Measurements from ENCODE around the gene NPAS3. TPM values are rescaled to one million over a fixed set of nuclear protein-coding genes. Genes with fewer than 3 reads are reported as not detected.

The NPAS3 gene
- total and polyA plus RNA-seq, 4 donors, result 0.07 to 0.09 (median 0.08) TPM; not detected in 1

- Histone ChIP-seq H3K36me3 (ENCODE audit: control insufficient read depth in 4 of 4, insufficient read depth in 3 of 4, low read depth in 1 of 4, low read length in 3 of 4) (no peaks in the 10 kb centered on the region), H3K4me3 (ENCODE audit: low read depth in 1 of 3, low read length in 3 of 3) (no peak overlapping the region), H3K9me3 (ENCODE audit: control insufficient read depth in 4 of 4, low read length in 3 of 4) (no peaks in the 10 kb centered on the region), H3K9ac (ENCODE audit: low read depth in 1 of 2, low read length in 2 of 2) (no peak overlapping the region), H3K27me3 (ENCODE audit: control insufficient read depth in 4 of 4, insufficient read depth in 4 of 4, low read length in 3 of 4) (no peaks in the 10 kb centered on the region), H3K27ac (ENCODE audit: low read depth in 1 of 2, low read length in 2 of 2) (no peak overlapping the region), H3K4me1 (ENCODE audit: control insufficient read depth in 4 of 4, insufficient read depth in 4 of 4, low read length in 3 of 4) (no peaks in the 10 kb centered on the region)
- TF ChIP-seq FOXA1 (IDR thresholded peaks at IDR 0.05) (no peak), RAD21 (IDR thresholded peaks at IDR 0.05) (no peak), RXRA (IDR thresholded peaks at IDR 0.05) (no peak)
- WGBS, result 85% methylated on average over 4 of the region's 4 CpGs
- no peak for DNase-seq (ENCODE audit: low spot score)
These were observed 40.1 kb downstream of the NPAS3 start for GRCh38 chr14:32978691-32979255.

DNA sequence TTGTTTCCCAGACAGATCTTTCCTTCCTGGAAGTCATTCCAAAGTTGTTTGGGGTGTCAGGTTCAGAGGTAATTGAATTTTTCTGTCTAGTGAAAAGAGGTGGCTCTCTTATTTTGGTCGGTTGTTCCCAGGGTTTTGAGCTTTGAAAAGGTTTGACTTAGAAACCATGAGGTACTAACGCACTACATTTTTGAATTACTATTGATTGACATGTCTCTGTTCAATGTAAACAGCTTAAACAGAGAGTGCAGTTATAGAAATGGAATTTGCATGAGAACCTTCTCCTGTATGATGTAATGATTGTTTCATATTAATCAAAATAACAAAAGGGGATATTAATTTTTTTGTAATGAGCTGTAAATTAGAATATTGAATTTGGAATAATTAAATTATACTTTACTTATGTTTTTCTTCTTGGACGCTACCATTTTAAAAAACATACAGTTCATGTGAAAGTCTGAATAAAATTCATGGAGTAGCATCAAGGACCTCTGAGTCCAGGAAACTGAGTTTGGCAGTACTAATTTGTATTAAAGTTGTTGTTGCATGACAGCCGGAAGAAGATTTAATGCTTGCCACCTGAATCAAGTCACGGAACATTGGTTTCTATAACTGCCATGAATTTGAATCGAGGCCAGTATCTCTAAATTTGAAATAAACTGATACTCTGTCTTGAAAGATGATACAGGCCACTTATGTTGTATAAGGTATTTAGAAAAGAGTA lies 41.7 kb downstream of the NPAS3 start:
- Histone ChIP-seq H3K9me3 (ENCODE audit: control insufficient read depth in 4 of 4, low read length in 3 of 4) (no peaks in the 10 kb centered on the region), H3K4me1 (ENCODE audit: control insufficient read depth in 4 of 4, insufficient read depth in 4 of 4, low read length in 3 of 4) (no peaks in the 10 kb centered on the region), H3K27ac (ENCODE audit: low read depth in 1 of 2, low read length in 2 of 2) (no peak overlapping the region), H3K4me3 (ENCODE audit: low read depth in 1 of 3, low read length in 3 of 3) (no peak overlapping the region), H3K27me3 (ENCODE audit: control insufficient read depth in 4 of 4, insufficient read depth in 4 of 4, low read length in 3 of 4) (no peaks in the 10 kb centered on the region), H3K9ac (ENCODE audit: low read depth in 1 of 2, low read length in 2 of 2) (no peak overlapping the region), H3K36me3 (ENCODE audit: control insufficient read depth in 4 of 4, insufficient read depth in 3 of 4, low read depth in 1 of 4, low read length in 3 of 4) (no peaks in the 10 kb centered on the region)
- TF ChIP-seq MAX (IDR thresholded peaks at IDR 0.05), result no peak
- no peak for TF ChIP-seq HNF4A (conservative IDR thresholded peaks at IDR 0.05)
- TF ChIP-seq NR2F2 (IDR thresholded peaks at IDR 0.05), result no peak
- TF ChIP-seq, protein P1, sequence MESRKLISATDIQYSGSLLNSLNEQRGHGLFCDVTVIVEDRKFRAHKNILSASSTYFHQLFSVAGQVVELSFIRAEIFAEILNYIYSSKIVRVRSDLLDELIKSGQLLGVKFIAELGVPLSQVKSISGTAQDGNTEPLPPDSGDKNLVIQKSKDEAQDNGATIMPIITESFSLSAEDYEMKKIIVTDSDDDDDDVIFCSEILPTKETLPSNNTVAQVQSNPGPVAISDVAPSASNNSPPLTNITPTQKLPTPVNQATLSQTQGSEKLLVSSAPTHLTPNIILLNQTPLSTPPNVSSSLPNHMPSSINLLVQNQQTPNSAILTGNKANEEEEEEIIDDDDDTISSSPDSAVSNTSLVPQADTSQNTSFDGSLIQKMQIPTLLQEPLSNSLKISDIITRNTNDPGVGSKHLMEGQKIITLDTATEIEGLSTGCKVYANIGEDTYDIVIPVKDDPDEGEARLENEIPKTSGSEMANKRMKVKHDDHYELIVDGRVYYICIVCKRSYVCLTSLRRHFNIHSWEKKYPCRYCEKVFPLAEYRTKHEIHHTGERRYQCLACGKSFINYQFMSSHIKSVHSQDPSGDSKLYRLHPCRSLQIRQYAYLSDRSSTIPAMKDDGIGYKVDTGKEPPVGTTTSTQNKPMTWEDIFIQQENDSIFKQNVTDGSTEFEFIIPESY (IDR thresholded peaks at IDR 0.05), result no peak
- no peak for TF ChIP-seq JUND (IDR thresholded peaks at IDR 0.05)
- TF ChIP-seq TAF1 (conservative IDR thresholded peaks at IDR 0.05), result no peak
- 85% methylated on average over 6 of the region's 6 CpGs for WGBS
- DNase-seq (ENCODE audit: low spot score), result no peak

DNA sequence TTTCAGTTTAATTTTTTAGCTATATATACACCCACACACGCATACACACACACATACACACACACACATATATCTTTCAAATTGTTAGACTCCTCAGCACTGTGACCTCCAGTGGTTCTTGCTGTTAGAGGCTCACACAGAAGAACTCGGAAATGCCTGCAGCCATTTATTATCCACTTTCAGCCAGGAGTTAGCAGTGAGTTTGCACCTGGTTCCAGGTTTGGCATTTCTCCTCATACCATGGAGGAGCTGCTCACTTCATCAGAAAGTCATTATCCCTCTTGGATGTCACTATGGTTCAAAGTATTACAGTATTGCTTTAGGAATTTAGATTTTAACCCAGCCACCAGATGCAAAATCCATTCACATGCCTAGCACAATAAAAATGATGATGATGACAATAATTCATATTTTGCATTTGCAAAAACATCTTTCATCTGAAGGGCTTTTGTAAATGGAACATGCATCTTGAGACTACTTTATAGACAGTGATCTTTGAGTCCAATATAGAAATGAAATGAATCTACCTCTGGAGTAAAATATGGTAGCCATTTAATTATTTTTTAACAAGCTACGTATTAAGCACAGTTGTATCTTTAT lies 42.3 kb downstream of the NPAS3 start:
- no peaks in the 10 kb centered on the region for H3K27me3 ChIP-seq (ENCODE audit: control insufficient read depth in 4 of 4, insufficient read depth in 4 of 4, low read length in 3 of 4)
- H3K9ac ChIP-seq (ENCODE audit: low read depth in 1 of 2, low read length in 2 of 2), result no peak overlapping the region
- H3K27ac ChIP-seq (ENCODE audit: low read depth in 1 of 2, low read length in 2 of 2), result no peak overlapping the region
- H3K4me3 ChIP-seq (ENCODE audit: low read depth in 1 of 3, low read length in 3 of 3), result no peak overlapping the region
- no peaks in the 10 kb centered on the region for H3K36me3 ChIP-seq (ENCODE audit: control insufficient read depth in 4 of 4, insufficient read depth in 3 of 4, low read depth in 1 of 4, low read length in 3 of 4)
- H3K9me3 ChIP-seq (ENCODE audit: control insufficient read depth in 4 of 4, low read length in 3 of 4), result no peaks in the 10 kb centered on the region
- no peak for TF ChIP-seq MAX (IDR thresholded peaks at IDR 0.05)
- TF ChIP-seq, protein P2, sequence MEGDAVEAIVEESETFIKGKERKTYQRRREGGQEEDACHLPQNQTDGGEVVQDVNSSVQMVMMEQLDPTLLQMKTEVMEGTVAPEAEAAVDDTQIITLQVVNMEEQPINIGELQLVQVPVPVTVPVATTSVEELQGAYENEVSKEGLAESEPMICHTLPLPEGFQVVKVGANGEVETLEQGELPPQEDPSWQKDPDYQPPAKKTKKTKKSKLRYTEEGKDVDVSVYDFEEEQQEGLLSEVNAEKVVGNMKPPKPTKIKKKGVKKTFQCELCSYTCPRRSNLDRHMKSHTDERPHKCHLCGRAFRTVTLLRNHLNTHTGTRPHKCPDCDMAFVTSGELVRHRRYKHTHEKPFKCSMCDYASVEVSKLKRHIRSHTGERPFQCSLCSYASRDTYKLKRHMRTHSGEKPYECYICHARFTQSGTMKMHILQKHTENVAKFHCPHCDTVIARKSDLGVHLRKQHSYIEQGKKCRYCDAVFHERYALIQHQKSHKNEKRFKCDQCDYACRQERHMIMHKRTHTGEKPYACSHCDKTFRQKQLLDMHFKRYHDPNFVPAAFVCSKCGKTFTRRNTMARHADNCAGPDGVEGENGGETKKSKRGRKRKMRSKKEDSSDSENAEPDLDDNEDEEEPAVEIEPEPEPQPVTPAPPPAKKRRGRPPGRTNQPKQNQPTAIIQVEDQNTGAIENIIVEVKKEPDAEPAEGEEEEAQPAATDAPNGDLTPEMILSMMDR (IDR thresholded peaks at IDR 0.05; ENCODE audit: low read depth, low read length, missing input control), result no peak
- TF ChIP-seq FOXA1 (IDR thresholded peaks at IDR 0.05), result no peak
- TF ChIP-seq, protein P1 (IDR thresholded peaks at IDR 0.05), result no peak
- TF ChIP-seq RAD21 (IDR thresholded peaks at IDR 0.05), result no peak
- TF ChIP-seq TAF1 (conservative IDR thresholded peaks at IDR 0.05), result no peak
- no peak for TF ChIP-seq EGR1 (IDR thresholded peaks at IDR 0.05; ENCODE audit: low read depth in 2 of 2)
- no peak for TF ChIP-seq SP1 (IDR thresholded peaks at IDR 0.05)
- TF ChIP-seq FOXA2 (IDR thresholded peaks at IDR 0.05), result no peak
- TF ChIP-seq, protein P3, sequence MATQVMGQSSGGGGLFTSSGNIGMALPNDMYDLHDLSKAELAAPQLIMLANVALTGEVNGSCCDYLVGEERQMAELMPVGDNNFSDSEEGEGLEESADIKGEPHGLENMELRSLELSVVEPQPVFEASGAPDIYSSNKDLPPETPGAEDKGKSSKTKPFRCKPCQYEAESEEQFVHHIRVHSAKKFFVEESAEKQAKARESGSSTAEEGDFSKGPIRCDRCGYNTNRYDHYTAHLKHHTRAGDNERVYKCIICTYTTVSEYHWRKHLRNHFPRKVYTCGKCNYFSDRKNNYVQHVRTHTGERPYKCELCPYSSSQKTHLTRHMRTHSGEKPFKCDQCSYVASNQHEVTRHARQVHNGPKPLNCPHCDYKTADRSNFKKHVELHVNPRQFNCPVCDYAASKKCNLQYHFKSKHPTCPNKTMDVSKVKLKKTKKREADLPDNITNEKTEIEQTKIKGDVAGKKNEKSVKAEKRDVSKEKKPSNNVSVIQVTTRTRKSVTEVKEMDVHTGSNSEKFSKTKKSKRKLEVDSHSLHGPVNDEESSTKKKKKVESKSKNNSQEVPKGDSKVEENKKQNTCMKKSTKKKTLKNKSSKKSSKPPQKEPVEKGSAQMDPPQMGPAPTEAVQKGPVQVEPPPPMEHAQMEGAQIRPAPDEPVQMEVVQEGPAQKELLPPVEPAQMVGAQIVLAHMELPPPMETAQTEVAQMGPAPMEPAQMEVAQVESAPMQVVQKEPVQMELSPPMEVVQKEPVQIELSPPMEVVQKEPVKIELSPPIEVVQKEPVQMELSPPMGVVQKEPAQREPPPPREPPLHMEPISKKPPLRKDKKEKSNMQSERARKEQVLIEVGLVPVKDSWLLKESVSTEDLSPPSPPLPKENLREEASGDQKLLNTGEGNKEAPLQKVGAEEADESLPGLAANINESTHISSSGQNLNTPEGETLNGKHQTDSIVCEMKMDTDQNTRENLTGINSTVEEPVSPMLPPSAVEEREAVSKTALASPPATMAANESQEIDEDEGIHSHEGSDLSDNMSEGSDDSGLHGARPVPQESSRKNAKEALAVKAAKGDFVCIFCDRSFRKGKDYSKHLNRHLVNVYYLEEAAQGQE (IDR thresholded peaks at IDR 0.05), result no peak
- no peak for TF ChIP-seq NR2F2 (IDR thresholded peaks at IDR 0.05)
- WGBS, result 83% methylated on average over 3 of the region's 3 CpGs
- no peak for DNase-seq (ENCODE audit: low spot score)
- H3K4me1 ChIP-seq (ENCODE audit: control insufficient read depth in 4 of 4, insufficient read depth in 4 of 4, low read length in 3 of 4), result no peaks in the 10 kb centered on the region

Measured in liver (tissue), 9 donors.